Subcutaneous adipose tissue (tissue), 4 donors: ENCODE data around the gene RUFY3. TPM values are rescaled to one million over a fixed set of nuclear protein-coding genes. Genes with fewer than 3 reads are reported as not detected.

Source experiments
- CTCF ChIP-seq: fragments of 450-650 bp; IDR thresholded peaks from one replicate; pipeline ENCODE4 v1.5.1; 2016; ENCODE audit warnings: low read depth, mild to moderate bottlenecking, control low read depth, antibody characterized with exemption, moderate library complexity
- total RNA-seq, 4 donors: library from RNA; depleted of rRNA; stranded (reverse); fragments of >200 nt; gene quantifications; one replicate each; pipeline ENCODE4 v1.1.0, GENCODE V29; 2016

The RUFY3 gene
- total RNA-seq, 4 donors from 2014 or later, result 47.1 to 75.3 (median 58.6) TPM

- no peak for TF ChIP-seq CTCF
Measured at GRCh38 chr4:70761276-70761816, 39.6 kb downstream of the RUFY3 start.

DNA sequence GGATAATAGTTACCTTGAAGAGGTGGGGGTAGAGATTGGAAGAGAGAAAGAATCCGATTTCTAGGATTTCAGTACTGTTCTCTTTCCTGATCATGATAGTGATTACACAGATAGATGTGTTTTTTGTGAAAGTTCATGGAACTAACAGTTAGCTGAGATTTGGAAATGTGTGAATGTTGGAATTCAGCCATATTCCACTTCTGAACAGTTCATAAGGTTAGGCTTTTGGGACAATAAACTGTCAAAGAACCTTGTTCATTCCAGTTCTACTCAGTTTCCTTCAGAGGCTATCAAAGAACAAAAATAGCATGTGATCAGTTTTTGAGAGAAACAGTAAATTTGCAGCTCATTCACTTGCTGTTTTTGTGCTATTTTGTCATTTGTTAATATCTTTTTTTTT, 43.6 kb downstream of the RUFY3 start:
- no peak for TF ChIP-seq CTCF

- TF ChIP-seq CTCF, result no peak
Measured at GRCh38 chr4:70768301-70768948, 46.7 kb downstream of the RUFY3 start.

GRCh38 chr4:70772929-70773555, 51.3 kb downstream of the RUFY3 start:
- TF ChIP-seq CTCF, result no peak

- no peak for TF ChIP-seq CTCF
Measured at GRCh38 chr4:70778888-70779422, 57.2 kb downstream of the RUFY3 start.

- TF ChIP-seq CTCF, result no peak
Measured at GRCh38 chr4:70783096-70783495, 61.3 kb downstream of the RUFY3 start.

- no peak for TF ChIP-seq CTCF
Measured at GRCh38 chr4:70787496-70787895, 65.7 kb downstream of the RUFY3 start.
